Measurements from ENCODE around the gene ALKBH8.
"Not testable (repeated sequence)": the region's sequence is repeated elsewhere in the genome, so short reads cannot be mapped to it uniquely, and the experiment has no call there.

Gene ALKBH8

DNA sequence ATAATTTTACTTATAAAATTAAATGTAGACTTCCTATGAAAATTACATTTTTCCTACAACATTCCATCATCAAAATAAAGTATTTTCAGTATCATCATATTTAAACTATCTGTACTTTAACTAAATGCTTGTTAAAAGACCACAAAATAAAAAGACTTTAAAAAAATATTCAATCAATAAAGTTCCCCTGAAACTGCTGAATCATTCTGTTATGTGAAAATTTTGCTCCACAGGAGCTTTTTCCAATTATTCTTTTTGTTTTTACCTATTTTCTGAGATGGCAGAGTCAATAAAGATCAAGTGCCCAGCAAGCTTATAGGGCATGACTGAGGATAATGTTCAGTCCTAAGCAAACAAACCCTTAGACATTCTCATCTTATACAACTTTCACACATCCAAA is 27.3 kb downstream of the ALKBH8 start:
- TF ChIP-seq, protein P1, sequence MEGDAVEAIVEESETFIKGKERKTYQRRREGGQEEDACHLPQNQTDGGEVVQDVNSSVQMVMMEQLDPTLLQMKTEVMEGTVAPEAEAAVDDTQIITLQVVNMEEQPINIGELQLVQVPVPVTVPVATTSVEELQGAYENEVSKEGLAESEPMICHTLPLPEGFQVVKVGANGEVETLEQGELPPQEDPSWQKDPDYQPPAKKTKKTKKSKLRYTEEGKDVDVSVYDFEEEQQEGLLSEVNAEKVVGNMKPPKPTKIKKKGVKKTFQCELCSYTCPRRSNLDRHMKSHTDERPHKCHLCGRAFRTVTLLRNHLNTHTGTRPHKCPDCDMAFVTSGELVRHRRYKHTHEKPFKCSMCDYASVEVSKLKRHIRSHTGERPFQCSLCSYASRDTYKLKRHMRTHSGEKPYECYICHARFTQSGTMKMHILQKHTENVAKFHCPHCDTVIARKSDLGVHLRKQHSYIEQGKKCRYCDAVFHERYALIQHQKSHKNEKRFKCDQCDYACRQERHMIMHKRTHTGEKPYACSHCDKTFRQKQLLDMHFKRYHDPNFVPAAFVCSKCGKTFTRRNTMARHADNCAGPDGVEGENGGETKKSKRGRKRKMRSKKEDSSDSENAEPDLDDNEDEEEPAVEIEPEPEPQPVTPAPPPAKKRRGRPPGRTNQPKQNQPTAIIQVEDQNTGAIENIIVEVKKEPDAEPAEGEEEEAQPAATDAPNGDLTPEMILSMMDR (IDR thresholded peaks at IDR 0.05; ENCODE audit: extremely low read depth, missing control alignments) = no peak
- DNase-seq (ENCODE audit: low spot score) = no peak

DNA sequence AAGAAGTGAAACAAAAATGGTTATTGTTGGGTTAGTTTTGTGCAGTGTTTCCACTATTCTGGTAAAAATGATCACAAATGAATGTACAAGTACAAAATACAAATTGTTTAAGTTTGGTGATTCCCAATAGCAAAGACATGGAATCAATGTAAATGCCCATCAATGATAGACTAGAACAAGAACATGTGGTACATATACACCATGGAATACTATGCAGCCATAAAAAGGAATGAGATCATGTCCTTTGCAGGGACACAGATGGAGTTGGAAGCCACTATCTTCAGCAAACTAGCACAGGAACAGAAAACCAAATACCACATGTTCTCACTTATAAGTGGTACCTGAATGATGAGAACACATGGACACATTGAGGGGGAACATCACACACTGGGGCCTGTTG is 28.4 kb downstream of the ALKBH8 start:
- DNase-seq (ENCODE audit: low spot score) = not testable (repeated sequence)

DNA sequence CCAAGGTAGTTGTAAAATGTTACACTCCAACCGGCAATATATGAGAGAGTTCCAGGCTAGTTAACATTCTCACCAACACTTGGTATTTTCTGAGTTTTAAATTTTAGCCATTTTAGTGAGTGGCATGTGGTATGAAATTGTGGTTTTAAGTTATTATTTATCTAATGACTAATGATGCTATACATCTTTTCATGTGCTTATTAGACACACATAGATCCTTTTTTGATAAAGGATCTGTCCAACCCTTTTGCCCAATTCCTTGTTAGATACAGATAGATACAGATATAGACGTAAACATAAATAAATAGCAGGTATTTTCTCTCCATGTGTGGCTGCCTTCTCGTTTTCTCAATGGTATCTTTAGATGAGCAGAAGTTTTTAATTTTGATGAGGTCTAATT is 39.3 kb downstream of the ALKBH8 start:
- no peak for DNase-seq (ENCODE audit: low spot score)
- TF ChIP-seq, protein P1 (IDR thresholded peaks at IDR 0.05; ENCODE audit: extremely low read depth, missing control alignments) = no peak

DNA sequence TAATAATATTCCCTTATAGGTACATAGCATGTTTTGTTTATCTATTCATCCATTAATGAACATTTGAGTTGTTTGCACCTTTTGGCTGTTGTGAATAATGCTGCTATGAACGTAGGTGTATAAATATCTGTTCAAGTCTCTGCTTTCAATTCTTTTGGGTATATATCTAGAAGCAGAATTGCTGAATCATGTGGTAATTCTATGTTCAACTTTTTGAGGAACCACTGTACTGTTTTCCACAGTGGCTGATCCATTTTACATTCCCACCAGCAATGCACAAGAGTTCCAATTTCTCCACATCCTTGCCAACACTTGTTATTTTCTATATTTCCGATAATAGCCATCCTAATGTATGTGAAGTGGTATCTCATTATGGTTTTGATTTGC is 56.7 kb downstream of the ALKBH8 start:
- TF ChIP-seq, protein P1 (IDR thresholded peaks at IDR 0.05; ENCODE audit: extremely low read depth, missing control alignments) = no peak
- DNase-seq (ENCODE audit: low spot score) = no peak

DNA sequence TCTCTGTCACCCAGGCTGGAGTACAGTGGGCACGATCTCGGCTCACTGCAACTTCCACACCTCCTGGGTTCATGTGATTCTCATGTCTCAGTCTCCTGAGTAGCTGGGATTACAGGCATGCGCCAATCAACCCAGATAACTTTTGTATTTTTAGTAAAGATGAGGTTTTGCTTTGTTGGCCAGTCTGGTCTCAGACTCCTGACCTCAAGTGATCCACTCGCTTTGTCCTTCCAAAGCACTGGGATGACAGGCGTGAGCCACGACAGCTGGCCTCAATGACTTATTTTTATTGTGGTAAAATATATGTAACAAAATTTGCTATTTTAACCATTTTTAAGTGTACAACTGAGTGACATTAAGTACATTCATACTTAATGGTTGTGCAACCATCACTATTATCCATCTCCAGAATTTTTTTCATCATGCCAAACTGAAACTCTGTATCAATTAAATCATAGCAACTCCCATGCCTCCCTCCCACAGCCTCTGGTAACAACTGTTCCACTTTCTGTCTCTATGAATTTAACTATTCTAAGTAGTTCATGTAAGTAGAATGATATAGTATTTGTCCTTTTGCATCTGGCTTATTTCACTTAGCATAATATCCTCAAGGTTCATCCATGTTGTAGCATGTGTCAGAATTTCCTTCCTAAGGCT is 57.2 kb downstream of the ALKBH8 start:
- TF ChIP-seq, protein P1 (IDR thresholded peaks at IDR 0.05; ENCODE audit: extremely low read depth, missing control alignments) = no peak
- DNase-seq (ENCODE audit: low spot score) = no peak

DNA sequence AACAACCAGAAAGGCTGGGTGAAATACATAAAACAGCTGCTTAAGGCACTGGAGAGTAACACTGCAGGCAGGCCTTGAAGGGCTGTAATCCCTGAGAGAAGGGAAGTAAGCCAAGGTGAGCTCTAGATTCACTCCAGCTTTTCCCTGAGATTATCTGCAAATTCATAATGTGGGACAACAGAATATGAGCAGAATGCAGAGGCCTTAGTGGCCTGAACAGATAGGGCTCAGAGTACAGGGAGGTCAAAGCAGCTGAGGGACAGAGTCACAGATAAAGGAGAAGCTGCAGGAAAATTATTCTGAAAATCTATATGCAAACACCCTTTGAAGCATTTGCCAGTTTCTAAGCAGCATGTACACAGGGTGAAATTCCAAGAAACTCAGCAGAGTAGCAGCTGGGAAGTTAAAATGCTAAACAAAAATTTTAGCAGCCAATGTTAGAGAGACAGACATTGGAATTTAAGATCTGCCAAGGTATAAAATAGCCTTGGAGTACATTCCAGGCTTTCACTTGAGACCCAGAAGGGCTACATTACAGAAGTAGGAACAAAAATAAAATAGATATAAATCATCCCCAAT is 59.8 kb downstream of the ALKBH8 start:
- no peak for DNase-seq (ENCODE audit: low spot score)
- TF ChIP-seq, protein P1 (IDR thresholded peaks at IDR 0.05; ENCODE audit: extremely low read depth, missing control alignments) = no peak

DNA sequence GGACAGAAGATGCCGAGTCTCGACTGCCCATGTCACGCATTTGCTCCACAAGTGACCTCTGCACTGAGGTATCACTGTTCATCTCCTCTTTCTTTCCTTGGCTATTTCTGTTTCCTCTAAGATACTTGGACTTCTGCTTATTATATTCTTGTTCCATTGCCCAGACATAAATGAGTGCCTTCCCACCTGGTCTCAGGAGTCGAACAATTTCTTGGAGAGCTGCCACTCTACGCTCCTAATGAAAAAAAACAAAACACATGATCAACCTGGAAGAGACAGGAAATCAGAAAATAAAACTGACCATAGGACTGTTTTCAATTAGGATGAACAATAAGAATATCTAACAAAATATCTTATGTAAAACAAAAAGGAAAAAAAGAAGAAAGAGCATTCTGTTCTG is 60.6 kb downstream of the ALKBH8 start:
- TF ChIP-seq, protein P1 (IDR thresholded peaks at IDR 0.05; ENCODE audit: extremely low read depth, missing control alignments) = no peak
- no peak for DNase-seq (ENCODE audit: low spot score)

DNA sequence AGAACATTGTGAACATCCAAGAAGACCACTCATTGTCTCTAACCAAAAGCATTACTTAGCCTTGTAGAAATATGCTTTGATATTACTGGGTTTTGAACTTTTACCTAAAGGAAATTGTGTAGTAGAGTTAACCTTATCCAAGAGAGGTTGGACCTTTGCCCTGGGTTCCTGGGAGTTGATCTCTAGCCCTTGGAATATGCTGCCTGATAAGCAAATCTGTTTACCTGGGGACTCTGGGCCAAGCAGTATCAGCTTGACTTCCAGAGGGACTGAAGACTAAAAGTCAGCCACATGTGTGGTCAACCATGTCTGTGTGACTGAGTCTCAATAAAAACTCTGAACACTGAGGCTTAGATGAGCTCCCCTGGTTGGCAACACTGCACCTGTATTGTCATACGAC is 63.8 kb downstream of the ALKBH8 start:
- no peak for DNase-seq (ENCODE audit: low spot score)
- TF ChIP-seq, protein P1 (IDR thresholded peaks at IDR 0.05; ENCODE audit: extremely low read depth, missing control alignments) = no peak

DNA sequence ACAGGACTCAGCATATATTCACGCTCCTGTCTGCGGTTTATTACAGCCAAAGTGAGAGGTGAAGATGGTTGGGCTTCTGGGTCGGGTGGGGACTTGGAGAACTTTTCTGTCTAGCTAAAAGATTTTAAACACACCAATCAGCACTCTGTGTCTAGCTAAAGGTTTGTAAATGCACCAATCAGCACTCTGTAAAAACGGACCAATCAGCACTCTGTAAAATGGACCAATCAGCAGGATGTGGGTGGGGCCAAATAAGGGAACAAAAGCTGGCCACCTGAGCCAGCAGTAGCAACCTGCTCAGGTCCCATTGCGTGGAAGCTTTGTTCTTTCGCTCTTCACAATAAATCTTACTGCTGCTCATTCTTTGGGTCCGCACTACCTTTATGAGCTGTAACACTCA is 68.2 kb downstream of the ALKBH8 start:
- DNase-seq (ENCODE audit: low spot score) = not testable (repeated sequence)

Data from GM20000 (cell line).